DMS153 treated with DMSO at 0.1 percent for 48 hours (cell line): Measurements from ENCODE around the gene SAMD11.
"Not testable (repeated sequence)": the region's sequence is repeated elsewhere in the genome, so short reads cannot be mapped to it uniquely, and the experiment has no call there.

Experiments
- DNase-seq: peaks from one replicate; lab custom pipeline; 2025; ENCODE audit not compliant: unreplicated experiment; lab: John Stamatoyannopoulos, UW

The SAMD11 gene

GRCh38 chr1:923131-923990 lies at the start of gene SAMD11:
Gene SAMD11 (plus strand): TSS chr1:923923. CDS start chr1:924432, 509 bp downstream.
- DNase-seq, result peak; percentile 63

DNA sequence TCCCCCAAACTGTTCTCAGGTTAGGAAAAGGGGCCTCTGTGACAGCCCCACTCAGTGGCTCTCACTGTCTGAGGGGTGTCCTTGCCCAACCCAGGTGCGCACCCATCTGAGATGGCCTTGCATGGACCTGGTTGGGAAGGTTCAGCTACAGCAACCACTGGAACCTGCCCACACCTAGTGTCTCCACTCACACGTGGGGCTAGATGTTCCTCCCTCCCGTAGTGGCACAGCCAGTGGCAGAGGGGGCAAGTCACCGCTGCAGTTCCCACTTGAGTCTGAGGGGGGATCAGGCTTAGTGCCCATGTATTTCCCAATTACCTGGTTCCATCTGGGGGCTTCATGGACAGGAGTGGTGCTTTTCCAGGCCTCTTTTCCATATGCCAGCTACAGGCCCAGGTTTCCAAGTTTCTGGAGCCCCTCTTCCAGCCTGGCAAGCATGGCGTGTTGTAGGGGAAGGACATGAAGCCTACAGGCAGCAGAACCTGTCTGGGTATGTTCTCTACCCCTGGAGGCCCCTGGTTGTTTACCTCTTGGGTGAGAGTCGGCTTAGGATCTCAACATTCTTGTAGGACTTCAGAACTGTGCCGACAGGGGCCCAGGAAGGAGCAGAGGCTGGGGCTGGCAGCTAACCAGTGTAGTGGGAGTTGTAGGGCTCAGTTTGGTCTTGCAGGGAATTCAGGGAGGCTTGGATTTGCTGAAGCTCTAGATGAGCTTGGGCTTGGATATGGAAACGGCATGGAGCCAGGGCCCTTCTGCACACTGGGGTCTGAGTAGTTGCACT lies 47.1 kb upstream of the SAMD11 start:
- DNase-seq, result not testable (repeated sequence)

DNA sequence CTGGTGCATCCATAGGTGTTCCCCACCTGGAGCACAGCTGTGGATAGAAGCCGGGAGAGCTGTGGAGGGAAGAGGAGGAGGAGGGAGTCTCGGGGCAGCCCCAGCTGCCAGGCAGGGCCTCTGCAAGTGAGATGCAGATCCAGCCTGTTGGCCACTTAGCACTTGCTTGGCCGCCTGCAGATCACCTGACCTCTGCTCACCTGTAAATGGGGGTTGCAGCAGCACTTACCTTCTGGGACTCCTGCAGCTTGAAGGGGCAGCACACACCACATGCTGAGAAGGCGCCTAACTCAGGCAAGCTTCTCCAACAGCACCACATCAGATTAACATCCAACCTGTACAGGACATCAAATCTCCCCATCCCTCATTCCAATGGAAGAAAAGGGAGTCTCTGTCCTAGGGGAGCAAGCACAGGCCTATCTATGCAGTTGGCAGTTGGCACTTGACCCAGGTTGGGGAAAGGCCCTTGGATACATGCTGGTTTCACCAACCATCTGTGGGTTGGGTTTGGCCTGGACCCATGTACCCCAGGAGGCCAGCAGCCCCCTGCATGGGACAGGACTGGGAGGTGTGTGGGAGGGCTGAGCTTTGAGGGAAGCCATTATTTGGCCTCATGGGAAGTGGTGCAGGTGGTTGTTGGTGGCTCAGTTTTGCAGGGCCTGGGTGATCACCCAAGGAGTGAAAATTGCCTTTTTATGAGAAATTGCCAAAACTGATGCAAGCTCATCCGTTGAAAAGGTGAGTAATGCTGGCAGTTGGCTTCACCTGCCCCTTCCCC lies 46.3 kb upstream of the SAMD11 start:
- DNase-seq, result not testable (repeated sequence)

DNA sequence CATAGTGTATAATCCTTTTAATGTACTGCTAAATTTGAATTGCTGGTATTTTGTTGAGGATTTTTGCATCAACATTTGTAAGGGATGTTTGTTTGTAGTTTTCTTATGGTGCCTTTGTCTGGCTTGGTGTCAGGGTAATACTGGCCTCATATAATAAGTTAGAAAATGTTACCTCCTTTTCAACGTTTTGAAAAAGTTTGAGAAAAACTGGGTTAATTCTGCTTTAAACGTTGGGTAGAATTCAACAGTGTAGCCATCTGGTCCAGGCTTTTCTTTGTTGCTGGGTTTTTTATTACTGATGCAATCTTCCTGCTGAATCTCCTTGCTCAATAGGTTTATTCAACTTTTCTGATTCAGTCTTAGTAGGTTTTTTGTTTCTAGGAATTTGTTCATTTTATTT lies 43.2 kb upstream of the SAMD11 start:
- not testable (repeated sequence) for DNase-seq

- not testable (repeated sequence) for DNase-seq
Observed at GRCh38 chr1:880915-881314, 42.8 kb upstream of the SAMD11 start.

GRCh38 chr1:886311-886710 lies 37.4 kb upstream of the SAMD11 start:
- no peak for DNase-seq

DNA sequence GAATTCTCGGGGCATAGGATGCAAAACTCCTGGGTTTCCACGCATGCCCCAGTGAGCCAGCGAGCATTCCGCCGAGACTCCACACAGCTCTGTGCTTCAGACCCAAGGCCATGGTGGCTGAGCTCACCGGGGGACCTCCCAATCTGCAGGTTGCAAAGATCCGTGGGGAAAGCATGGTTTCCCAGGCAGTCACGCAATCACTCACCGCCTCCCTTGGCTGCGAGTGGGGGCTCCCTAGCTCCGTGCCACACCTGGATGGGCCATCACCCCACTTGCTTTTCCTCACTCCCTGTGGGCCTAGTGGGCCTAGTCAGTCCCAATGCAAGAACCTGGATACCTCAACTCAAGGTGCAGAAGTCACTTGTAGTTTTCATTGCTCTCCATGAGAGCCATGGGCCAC lies 37.0 kb upstream of the SAMD11 start:
- DNase-seq, result no peak

- DNase-seq, result no peak
Observed at GRCh38 chr1:888297-888696, 35.4 kb upstream of the SAMD11 start.

- not testable (repeated sequence) for DNase-seq
Observed at GRCh38 chr1:889774-890173, 33.9 kb upstream of the SAMD11 start.

DNA sequence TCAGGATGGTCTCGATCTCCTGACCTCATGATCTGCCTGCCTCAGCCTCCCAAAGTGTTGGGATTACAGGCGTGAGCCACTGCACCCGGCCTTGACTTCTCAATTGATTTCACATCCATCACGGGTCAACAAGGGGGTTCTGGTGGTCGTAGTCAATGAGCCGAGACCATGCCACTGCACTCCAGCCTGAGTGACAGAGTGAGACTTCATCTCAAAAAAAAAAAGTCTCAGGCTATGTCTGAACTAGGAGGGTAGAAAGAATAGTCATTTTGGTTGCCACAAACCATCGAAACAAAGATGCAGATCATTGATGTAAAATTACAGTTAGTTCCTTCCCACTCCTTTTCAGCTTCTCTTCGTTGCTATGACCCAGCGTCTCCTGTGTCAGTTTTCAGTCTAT lies 33.5 kb upstream of the SAMD11 start:
- DNase-seq, result not testable (repeated sequence)

- DNase-seq, result no peak
Observed at GRCh38 chr1:890661-891060, 33.1 kb upstream of the SAMD11 start.

DNA sequence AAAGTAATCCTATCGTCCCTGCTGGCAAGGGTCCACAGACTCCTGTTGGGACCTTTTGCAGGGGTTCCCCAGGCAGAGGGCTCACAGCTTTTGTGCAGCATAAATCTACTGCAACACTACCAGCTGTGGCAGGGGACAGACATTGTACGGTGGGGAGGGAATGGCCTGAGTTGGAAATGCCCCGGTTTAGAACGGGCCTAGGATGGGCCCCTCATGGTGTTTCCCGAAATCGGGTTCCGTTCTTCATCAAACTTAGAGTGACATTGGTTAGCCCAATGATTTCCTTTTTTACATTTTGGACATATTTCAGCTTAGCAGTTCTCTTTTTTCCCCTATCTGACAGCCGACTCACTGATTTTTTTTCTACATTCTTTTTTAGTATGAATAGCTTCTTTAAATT lies 26.5 kb upstream of the SAMD11 start:
- DNase-seq, result no peak

GRCh38 chr1:897951-898350 lies 25.8 kb upstream of the SAMD11 start:
- not testable (repeated sequence) for DNase-seq

DNA sequence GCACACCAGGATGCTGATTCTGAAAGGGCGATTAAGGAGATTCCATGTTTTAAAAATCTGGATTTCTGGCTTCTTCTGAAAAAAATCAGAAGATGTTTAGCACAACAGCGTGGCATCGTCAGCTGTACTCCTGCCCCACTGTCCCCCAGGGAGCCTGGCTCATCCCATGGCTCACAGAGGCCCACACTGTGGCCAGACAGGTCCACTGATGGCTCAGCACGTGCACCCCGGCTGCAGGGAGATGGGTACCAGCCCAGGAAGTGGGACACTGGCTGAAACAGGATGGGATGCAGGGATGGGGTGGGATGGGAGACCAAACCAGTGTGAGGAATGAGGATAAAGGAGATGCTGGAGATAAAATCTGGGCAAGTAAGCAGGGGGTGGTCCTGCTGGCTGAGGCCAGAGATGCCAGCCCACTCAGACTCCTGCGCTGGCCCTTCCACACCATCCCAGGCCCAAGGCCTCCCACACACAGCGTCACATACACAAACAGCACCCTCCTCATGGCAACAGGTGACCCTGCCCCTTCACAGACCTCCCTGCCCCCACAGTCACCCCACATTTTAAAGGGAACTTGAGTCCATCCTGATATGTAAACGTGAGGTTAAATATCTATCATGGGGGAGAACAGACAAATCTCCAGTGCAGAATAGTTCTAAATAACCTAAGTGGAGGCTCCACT lies 23.9 kb upstream of the SAMD11 start:
- no peak for DNase-seq

DNA sequence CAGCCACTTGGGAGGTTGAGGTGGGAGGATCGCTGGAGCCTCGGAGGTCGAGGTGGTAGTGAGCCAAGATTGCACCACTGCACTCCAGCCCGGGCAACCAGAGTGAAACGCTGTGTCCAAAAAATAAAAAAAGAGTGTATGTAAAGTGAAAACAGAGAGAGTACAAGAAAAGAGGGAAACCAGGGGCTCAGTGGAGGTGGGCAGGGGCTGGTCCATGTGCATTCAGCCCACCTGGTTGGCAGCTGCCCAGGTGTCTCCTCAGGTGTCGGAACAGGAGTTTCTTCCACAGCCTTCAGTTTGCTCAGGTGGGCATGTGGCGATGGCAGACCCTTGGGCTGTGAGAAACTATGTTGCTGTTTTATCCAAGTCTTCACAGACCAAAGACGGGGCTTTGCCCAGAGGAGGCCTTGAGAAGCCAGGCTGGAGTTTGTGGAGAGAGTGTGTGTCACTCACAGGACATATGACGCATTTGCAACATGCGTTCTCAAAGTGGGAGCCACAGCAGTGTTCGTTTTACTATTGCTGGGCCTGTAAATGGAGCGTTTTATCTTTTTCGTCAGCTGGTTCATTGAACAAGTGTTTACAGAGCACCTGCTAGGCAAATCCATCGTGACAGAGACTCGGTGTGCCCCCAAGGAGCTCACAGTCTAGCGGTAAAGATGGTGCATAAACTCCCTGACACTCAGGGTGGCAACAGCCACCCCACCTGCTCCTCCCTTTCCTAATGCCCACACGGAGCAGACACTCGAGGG lies 22.4 kb upstream of the SAMD11 start:
- no peak for DNase-seq

GRCh38 chr1:902802-903201 lies 20.9 kb upstream of the SAMD11 start:
- no peak for DNase-seq

- no peak for DNase-seq
Observed at GRCh38 chr1:903305-903704, 20.4 kb upstream of the SAMD11 start.

DNA sequence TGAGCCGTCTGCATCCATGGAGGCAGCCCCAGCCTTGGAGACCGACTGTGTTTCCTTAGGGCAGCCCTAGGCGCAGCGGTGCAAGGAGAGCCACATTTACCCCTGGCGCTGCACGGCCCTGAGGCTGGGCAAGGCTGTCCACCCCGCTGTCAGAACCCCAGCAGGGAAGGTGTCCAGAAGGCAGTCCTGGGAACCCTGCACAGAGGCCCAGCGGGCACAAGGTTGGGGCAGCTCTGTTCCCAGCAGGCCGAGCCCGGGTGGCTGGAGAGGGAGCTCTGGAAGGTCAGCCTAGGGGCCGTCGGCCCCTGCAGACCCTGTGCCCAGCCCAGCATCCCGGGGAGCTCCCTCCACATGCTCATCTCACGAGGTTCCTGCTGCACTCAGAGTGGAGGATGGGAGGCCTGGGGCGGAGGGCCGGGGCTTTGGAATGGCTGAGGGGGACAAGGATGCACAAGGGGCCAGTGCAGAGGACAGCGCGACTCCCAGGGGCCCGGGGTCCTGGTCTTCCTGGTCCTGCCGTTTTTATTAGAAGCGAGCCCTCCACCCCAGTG lies 19.9 kb upstream of the SAMD11 start:
- no peak for DNase-seq

- DNase-seq, result peak; percentile 84
Observed at GRCh38 chr1:904310-904950, 19.3 kb upstream of the SAMD11 start.
